Psoas muscle (tissue), 8 donors: ENCODE measurements around the gene OR9Q1. TPM values are rescaled to one million over a fixed set of nuclear protein-coding genes. Genes with fewer than 3 reads are reported as not detected.

Experiments
- ATAC-seq, 4 donors: fragments of 200-7000 bp; cut with Tn5 transposase; one replicate each; pipeline ENCODE4 v1.9.1; 2020; ENCODE audit warnings: moderate library complexity in 3 of 4, mild to moderate bottlenecking in 2 of 4
- DNase-seq, 2 donors: peaks; one replicate each; pipeline ENCODE4 v3.0.0-alpha.2; 2020
- H3K27ac ChIP-seq: fragments of 200-600 bp; one replicate; pipeline ENCODE4 v1.8.0; 2022
- H3K27me3 ChIP-seq, 3 donors: fragments of 200-600 bp in 1 of 3; one replicate each; pipeline versions ENCODE4 v1.6.1 to v1.8.0; 2013 to 2022; ENCODE audit warnings: low read length in 2 of 3, mild to moderate bottlenecking in 2 of 3, moderate library complexity in 1 of 3; ENCODE audit not compliant: insufficient read depth in 3 of 3
- H3K36me3 ChIP-seq, 2 donors: fragments of 200-600 bp in 1 of 2; one replicate each; pipeline versions ENCODE4 v1.6.1 to v1.8.0; 2013 to 2022; ENCODE audit warnings: low read depth in 1 of 2, mild to moderate bottlenecking in 1 of 2, moderate library complexity in 1 of 2; ENCODE audit not compliant: insufficient read depth in 1 of 2
- H3K4me1 ChIP-seq: fragments of 200-600 bp; one replicate; pipeline ENCODE4 v1.8.0; 2022
- H3K4me3 ChIP-seq: fragments of 200-600 bp; one replicate; pipeline ENCODE4 v1.8.0; 2022; ENCODE audit warnings: mild to moderate bottlenecking
- H3K9me3 ChIP-seq: fragments of 200-600 bp; one replicate; pipeline ENCODE4 v1.8.0; 2022
- WGBS, 3 donors: extraction: QIAGEN DNeasy Blood & Tissue Kit; methylation state at CpG; one replicate each; pipeline versions ENCODE4 v1.1.6 to v1.1.7; 2013; 5-methylcytosine and 5-hydroxymethylcytosine counted together
- intact Hi-C, 2 donors: fragments of 100-400 bp; cut with DNase I; formaldehyde crosslinking; loops; one replicate each; pipeline versions ENCODE4 v1.11.0 to v1.14.2; 2022
- polyA plus RNA-seq, 3 donors: library from polyadenylated mRNA; stranded (reverse); fragments of 200-250 nt; gene quantifications; one replicate each; pipeline ENCODE4 v1.2.3, GENCODE V29; 2013
- total RNA-seq, 4 donors: library from RNA; stranded (reverse); fragmentation: NEBNext Ultra II Directional in 2 of 4; extraction: Animal tissue kit (Norgen Biotek cat#: 25700) in 2 of 4; gene quantifications; one replicate each; pipeline versions ENCODE4 v1.2.1 to v1.2.4, GENCODE V29; 2021 to 2023
- TF ChIP-seq, protein P1 (sequence below): fragments of 200-600 bp; IDR thresholded peaks from one replicate; pipeline ENCODE4 v1.8.0; 2022; ENCODE audit warnings: antibody characterized with exemption
- donor health status: healthy with polysubstance abuse.
- donor health status: DM: no; HTN: no; CAD: no; lungs with moderate emphysema.
- donor health status: Bipolar disorder and iron deficiency.
- donor health status: healthy.
- donor health status: DM: yes; HTN: yes; CAD: no.
- donor health status: DM: no; HTN: no; CAD: no.
- donor health status: DM: no; HTN: no; CAD: no.
- donor health status: DM: yes; HTN: yes; CAD: no.

The OR9Q1 gene
- total and polyA plus RNA-seq, 7 donors, result not detected

- 57 to 67% (median 60%) methylated on average over 7 of the region's 7 CpGs for WGBS, 3 donors
- Histone ChIP-seq H3K27ac (no peak overlapping the region), H3K4me3 (no peak overlapping the region), H3K36me3 (no peaks in the 10 kb centered on the region), H3K4me1 (no peaks in the 10 kb centered on the region), H3K9me3 (no peaks in the 10 kb centered on the region), H3K27me3 (no peaks in the 10 kb centered on the region)
- intact Hi-C loops, result no loop called here
- ATAC-seq, result no peak
- TF ChIP-seq, protein P1, sequence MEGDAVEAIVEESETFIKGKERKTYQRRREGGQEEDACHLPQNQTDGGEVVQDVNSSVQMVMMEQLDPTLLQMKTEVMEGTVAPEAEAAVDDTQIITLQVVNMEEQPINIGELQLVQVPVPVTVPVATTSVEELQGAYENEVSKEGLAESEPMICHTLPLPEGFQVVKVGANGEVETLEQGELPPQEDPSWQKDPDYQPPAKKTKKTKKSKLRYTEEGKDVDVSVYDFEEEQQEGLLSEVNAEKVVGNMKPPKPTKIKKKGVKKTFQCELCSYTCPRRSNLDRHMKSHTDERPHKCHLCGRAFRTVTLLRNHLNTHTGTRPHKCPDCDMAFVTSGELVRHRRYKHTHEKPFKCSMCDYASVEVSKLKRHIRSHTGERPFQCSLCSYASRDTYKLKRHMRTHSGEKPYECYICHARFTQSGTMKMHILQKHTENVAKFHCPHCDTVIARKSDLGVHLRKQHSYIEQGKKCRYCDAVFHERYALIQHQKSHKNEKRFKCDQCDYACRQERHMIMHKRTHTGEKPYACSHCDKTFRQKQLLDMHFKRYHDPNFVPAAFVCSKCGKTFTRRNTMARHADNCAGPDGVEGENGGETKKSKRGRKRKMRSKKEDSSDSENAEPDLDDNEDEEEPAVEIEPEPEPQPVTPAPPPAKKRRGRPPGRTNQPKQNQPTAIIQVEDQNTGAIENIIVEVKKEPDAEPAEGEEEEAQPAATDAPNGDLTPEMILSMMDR, result no peak
- no peak for DNase-seq
These were observed 109.8 kb downstream of the OR9Q1 start for GRCh38 chr11:58133309-58134076.

DNA sequence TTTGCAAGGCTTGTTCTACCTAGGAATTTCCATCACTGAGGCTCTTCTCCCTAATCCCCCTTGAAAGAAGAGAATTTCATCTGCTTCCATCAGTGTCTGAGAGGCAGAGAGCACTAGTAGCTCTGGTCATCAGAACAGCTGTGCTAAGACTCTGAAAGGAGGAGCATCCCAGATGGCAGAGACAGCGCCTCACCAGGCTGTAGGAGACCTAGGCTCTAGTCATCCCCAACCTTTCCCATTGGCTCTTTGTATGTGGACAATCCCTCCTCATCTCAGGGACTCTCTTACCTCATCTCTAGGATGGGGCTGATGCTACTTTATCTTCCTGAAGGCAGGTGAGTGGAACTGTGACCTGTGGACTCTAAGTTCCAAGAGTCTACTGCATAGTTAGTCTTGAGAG is 110.5 kb downstream of the OR9Q1 start:
- intact Hi-C loops, result no loop called here
- TF ChIP-seq, protein P1, result no peak

GRCh38 chr11:58135171-58135570 is 111.5 kb downstream of the OR9Q1 start:
- intact Hi-C loops, result no loop called here
- Histone ChIP-seq H3K27me3 (no peaks in the 10 kb centered on the region), H3K4me3 (no peak overlapping the region), H3K4me1 (no peaks in the 10 kb centered on the region), H3K9me3 (no peaks in the 10 kb centered on the region), H3K36me3 (no peaks in the 10 kb centered on the region), H3K27ac (no peak overlapping the region)
- TF ChIP-seq, protein P1, result no peak
- no peak for DNase-seq
- 81 to 94% (median 88%) methylated on average over 1 of the region's 1 CpG for WGBS, 3 donors
- ATAC-seq, result no peak

More for the DNA sequence above, 110.5 kb downstream of the OR9Q1 start:
- no peak overlapping the region for H3K4me3 ChIP-seq
- H3K4me1 ChIP-seq, result no peaks in the 10 kb centered on the region
- H3K36me3 ChIP-seq, result no peaks in the 10 kb centered on the region
- 68 to 90% (median 86%) methylated on average over 1 of the region's 1 CpG for WGBS, 3 donors
- DNase-seq (no peak), ATAC-seq (no peak)
- no peaks in the 10 kb centered on the region for H3K9me3 ChIP-seq
- H3K27ac ChIP-seq, result no peak overlapping the region
- no peaks in the 10 kb centered on the region for H3K27me3 ChIP-seq

GRCh38 chr11:58142761-58143160 is 119.1 kb downstream of the OR9Q1 start:
- Histone ChIP-seq H3K4me3 (no peak overlapping the region), H3K27me3 (peaks cover 0 to 2% (median 0%) of the 10 kb centered on the region in 3 donors), H3K4me1 (no peaks in the 10 kb centered on the region), H3K36me3 (no peaks in the 10 kb centered on the region), H3K9me3 (no peaks in the 10 kb centered on the region), H3K27ac (no peak overlapping the region)
- DNase-seq (no peak), ATAC-seq (no peak)
- intact Hi-C loops, result loop anchor here in 1 of 2 donors (10.0 kb wide), 1 partner anchor 58 kb away; no protein-coding TSS in a partner anchor
- TF ChIP-seq, protein P1, result no peak
- 45 to 68% (median 61%) methylated on average over 1 of the region's 1 CpG for WGBS, 3 donors

- WGBS, 3 donors, result 28 to 42% (median 40%) methylated on average over 3 of the region's 3 CpGs
- H3K36me3 ChIP-seq, result no peaks in the 10 kb centered on the region
- ATAC-seq (no peak), DNase-seq (no peak)
- intact Hi-C loops, result no loop called here
- TF ChIP-seq, protein P1, result no peak
- no peaks in the 10 kb centered on the region for H3K9me3 ChIP-seq
- H3K4me3 ChIP-seq, result no peak overlapping the region
- no peaks in the 10 kb centered on the region for H3K27me3 ChIP-seq
- H3K4me1 ChIP-seq, result no peaks in the 10 kb centered on the region
- H3K27ac ChIP-seq, result no peak overlapping the region
These were observed 129.1 kb downstream of the OR9Q1 start for GRCh38 chr11:58152781-58153180.
